CD4-positive, alpha-beta T cell (primary cell): ENCODE measurements around the gene ADSS1. TPM values are rescaled to one million over a fixed set of nuclear protein-coding genes. Genes with fewer than 3 reads are reported as not detected.

Experiments used
- ATAC-seq: fragments of 200-7000 bp; cut with Tn5 transposase; one replicate; pipeline ENCODE4 v1.10.0; 2022; ENCODE audit warnings: mild to moderate bottlenecking; ENCODE audit not compliant: poor library complexity
- CTCF ChIA-PET: fragments of 350-600 bp; sonication (Branson Sonifier 250); formaldehyde crosslinking; loops from one replicate; lab custom pipeline; 2021; ENCODE audit warnings: antibody characterized with exemption, inconsistent platforms; lab: Charles Lee
- POLR2A ChIA-PET: fragments of 350-600 bp; sonication (Branson Sonifier 250); formaldehyde crosslinking; loops from one replicate; lab custom pipeline; 2021; ENCODE audit warnings: antibody characterized with exemption, inconsistent platforms; lab: Charles Lee
- DNase-seq, 14 experiments: peaks; one replicate each; pipeline ENCODE4 v3.0.0-alpha.2; 2013 to 2020; ENCODE audit warnings: mixed read lengths in 2 of 14
- H3K27ac ChIP-seq, 2 donors: one replicate each; pipeline versions ENCODE4 v1.5.1 to v1.7.0; 2013; ENCODE audit warnings: low read length in 2 of 2, low read depth in 1 of 2, mild to moderate bottlenecking in 1 of 2
- H3K27me3 ChIP-seq, 2 experiments: 1 replicate in 1 of 2; 2 replicates in 1 of 2; pipeline versions ENCODE4 v1.6.1 to v1.7.0; 2013; ENCODE audit warnings: low read length in 2 of 2, control low read depth in 1 of 2, mild to moderate bottlenecking in 1 of 2, moderate library complexity in 1 of 2; ENCODE audit not compliant: insufficient read depth in 2 of 2, control insufficient read depth in 1 of 2
- H3K36me3 ChIP-seq: one replicate; pipeline ENCODE4 v1.6.1; 2013; ENCODE audit warnings: low read length, control low read depth; ENCODE audit not compliant: insufficient read depth
- H3K4me1 ChIP-seq: one replicate; pipeline ENCODE4 v1.6.1; 2013; ENCODE audit warnings: low read length, control low read depth; ENCODE audit not compliant: insufficient read depth
- H3K4me3 ChIP-seq: one replicate; pipeline ENCODE4 v1.5.1; 2013; ENCODE audit warnings: mild to moderate bottlenecking, low read length, moderate library complexity
- H3K9me3 ChIP-seq, 2 experiments: 1 replicate in 1 of 2; 2 replicates in 1 of 2; pipeline versions ENCODE4 v1.6.1 to v1.7.0; 2013; ENCODE audit warnings: low read length in 2 of 2, mild to moderate bottlenecking in 2 of 2, control low read depth in 1 of 2, moderate library complexity in 1 of 2; ENCODE audit not compliant: control insufficient read depth in 1 of 2, insufficient read depth in 1 of 2
- H3K27ac Mint-ChIP-seq: one replicate; pipeline ENCODE4 v1.8.0; 2020; ENCODE audit warnings: mixed read lengths
- H3K27me3 Mint-ChIP-seq: one replicate; pipeline ENCODE4 v1.8.0; 2021; ENCODE audit warnings: mixed read lengths
- H3K36me3 Mint-ChIP-seq: one replicate; pipeline ENCODE4 v1.8.0; 2021; ENCODE audit warnings: low read depth, mixed read lengths
- H3K4me1 Mint-ChIP-seq: one replicate; pipeline ENCODE4 v1.8.0; 2021; ENCODE audit warnings: low read depth, mixed read lengths
- H3K4me3 Mint-ChIP-seq: one replicate; pipeline ENCODE4 v1.8.0; 2020; ENCODE audit warnings: mild to moderate bottlenecking, mixed read lengths
- H3K9me3 Mint-ChIP-seq: one replicate; pipeline ENCODE4 v1.8.0; 2020; ENCODE audit warnings: mixed read lengths
- intact Hi-C, 2 experiments: fragments of 100-400 bp; cut with DNase I in 1 of 2; cut with micrococcal nuclease in 1 of 2; formaldehyde crosslinking; loops; one replicate each; pipeline versions ENCODE4 v1.15.1 to v1.9.0; 2023 to 2025; cut with DNase I, micrococcal nuclease
- total RNA-seq, 174 experiments: library from RNA in 2 of 174; stranded (reverse) in 2 of 174; gene quantifications; one replicate each; pipeline ENCODE4 v1.2.3 and lab custom pipeline; 2021 to 2026
- TF ChIP-seq, protein P1 (sequence below): fragments of 200-600 bp; IDR thresholded peaks from one replicate; pipeline ENCODE4 v1.8.0; 2022; ENCODE audit warnings: antibody characterized with exemption, mild to moderate bottlenecking

The ADSS1 gene
- total RNA-seq, 2 experiments from 2014 or later = 2.0 to 2.7 TPM

DNA sequence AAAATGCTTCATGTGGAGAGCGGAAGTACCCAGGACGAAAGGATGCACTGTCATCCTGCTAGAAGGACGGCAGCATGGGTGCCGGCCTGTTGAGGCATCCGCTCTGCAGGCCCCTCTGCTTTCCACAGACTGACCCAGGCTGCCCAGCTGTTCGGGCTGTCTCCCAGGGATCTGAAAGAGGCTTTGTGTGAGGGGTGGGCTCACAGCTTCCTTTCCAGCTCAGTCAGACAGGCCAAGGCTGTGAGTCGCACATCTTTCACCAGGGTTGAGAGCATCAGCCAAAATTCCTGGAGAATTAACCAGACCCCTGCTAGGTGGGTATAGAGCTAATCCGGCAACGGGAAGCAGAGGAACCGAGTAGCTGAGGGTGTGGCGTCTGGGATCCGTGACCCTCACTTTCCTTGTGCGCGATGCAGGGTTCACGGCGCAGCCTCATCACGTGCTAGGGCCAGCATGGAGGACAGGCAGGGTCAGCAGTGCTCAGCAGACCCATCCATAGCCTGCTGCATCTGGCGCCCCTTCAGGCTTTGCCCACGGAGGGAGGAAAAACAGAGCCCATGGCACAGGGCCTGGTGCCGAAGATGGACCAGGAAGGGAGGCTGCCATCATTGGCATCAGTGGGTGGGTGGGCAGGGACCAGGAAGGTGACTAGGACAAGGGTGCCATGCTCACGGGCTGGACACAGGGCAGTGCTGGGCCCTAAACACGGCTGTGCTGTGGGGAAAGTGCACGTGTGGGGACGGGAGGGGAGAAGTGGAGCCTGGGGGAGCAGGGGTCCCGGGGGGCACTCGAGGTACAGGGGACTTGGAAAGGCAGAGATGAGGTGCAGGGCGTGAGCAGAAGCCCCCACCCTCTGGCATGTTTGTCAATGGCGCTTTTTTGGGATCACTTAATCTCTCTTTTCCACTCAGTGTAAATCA, 19.7 kb downstream of the ADSS1 start:
- TF ChIP-seq, protein P1, sequence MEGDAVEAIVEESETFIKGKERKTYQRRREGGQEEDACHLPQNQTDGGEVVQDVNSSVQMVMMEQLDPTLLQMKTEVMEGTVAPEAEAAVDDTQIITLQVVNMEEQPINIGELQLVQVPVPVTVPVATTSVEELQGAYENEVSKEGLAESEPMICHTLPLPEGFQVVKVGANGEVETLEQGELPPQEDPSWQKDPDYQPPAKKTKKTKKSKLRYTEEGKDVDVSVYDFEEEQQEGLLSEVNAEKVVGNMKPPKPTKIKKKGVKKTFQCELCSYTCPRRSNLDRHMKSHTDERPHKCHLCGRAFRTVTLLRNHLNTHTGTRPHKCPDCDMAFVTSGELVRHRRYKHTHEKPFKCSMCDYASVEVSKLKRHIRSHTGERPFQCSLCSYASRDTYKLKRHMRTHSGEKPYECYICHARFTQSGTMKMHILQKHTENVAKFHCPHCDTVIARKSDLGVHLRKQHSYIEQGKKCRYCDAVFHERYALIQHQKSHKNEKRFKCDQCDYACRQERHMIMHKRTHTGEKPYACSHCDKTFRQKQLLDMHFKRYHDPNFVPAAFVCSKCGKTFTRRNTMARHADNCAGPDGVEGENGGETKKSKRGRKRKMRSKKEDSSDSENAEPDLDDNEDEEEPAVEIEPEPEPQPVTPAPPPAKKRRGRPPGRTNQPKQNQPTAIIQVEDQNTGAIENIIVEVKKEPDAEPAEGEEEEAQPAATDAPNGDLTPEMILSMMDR = no peak
- H3K4me1 Mint-ChIP-seq = no peaks in the 10 kb centered on the region
- CTCF ChIA-PET = no interaction called here
- DNase-seq (no peak), ATAC-seq (no peak)
- POLR2A ChIA-PET = no interaction called here
- no peaks in the 10 kb centered on the region for H3K36me3 ChIP-seq
- H3K4me3 Mint-ChIP-seq = no peak overlapping the region
- H3K27me3 ChIP-seq = no peaks in the 10 kb centered on the region
- intact Hi-C loops = no loop called here
- H3K9me3 ChIP-seq = no peaks in the 10 kb centered on the region
- H3K9me3 Mint-ChIP-seq = no peaks in the 10 kb centered on the region
- no peak overlapping the region for H3K27ac Mint-ChIP-seq
- H3K27me3 Mint-ChIP-seq = no peaks in the 10 kb centered on the region
- peaks cover 7% of the 10 kb centered on the region for H3K4me1 ChIP-seq
- no peaks in the 10 kb centered on the region for H3K36me3 Mint-ChIP-seq
- H3K4me3 ChIP-seq = no peak overlapping the region
- no peak overlapping the region for H3K27ac ChIP-seq

GRCh38 chr14:104744484-104744883, 20.5 kb downstream of the ADSS1 start:
- TF ChIP-seq, protein P1 = no peak
- Mint-ChIP-seq H3K9me3 (no peaks in the 10 kb centered on the region), H3K27ac (no peak overlapping the region), H3K4me3 (no peak overlapping the region), H3K27me3 (no peaks in the 10 kb centered on the region), H3K4me1 (no peaks in the 10 kb centered on the region), H3K36me3 (no peaks in the 10 kb centered on the region)
- intact Hi-C loops = no loop called here
- CTCF ChIA-PET = no interaction called here
- POLR2A ChIA-PET = no interaction called here
- no peak for ATAC-seq
- H3K27ac ChIP-seq = no peak overlapping the region
- no peaks in the 10 kb centered on the region for H3K36me3 ChIP-seq
- peaks cover 7% of the 10 kb centered on the region for H3K4me1 ChIP-seq
- H3K27me3 ChIP-seq = no peaks in the 10 kb centered on the region
- H3K4me3 ChIP-seq = no peak overlapping the region
- no peak for DNase-seq
- H3K9me3 ChIP-seq = no peaks in the 10 kb centered on the region

DNA sequence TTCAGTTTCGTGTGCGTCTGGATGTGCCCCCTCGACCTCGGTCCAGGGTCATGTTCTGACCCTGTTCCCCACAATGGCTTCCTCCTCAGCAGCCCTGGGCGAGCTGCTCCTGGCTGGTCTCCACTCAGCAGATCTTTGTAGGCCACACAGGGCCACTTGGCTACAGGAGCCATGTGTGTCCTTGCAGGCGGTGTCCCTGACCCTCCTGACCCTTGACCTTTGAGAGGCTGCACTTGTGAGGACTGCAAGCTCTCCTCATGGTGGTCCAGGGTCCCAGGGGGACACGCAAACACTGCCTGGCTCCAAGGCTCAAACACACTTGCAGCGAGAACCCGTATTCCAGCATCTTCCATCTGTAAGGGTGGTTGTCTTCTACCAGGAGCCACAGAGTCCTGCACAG, 21.4 kb downstream of the ADSS1 start:
- Mint-ChIP-seq H3K36me3 (no peaks in the 10 kb centered on the region), H3K4me1 (no peaks in the 10 kb centered on the region), H3K9me3 (no peaks in the 10 kb centered on the region), H3K27me3 (no peaks in the 10 kb centered on the region), H3K4me3 (no peak overlapping the region), H3K27ac (no peak overlapping the region)
- no peaks in the 10 kb centered on the region for H3K9me3 ChIP-seq
- ATAC-seq = no peak
- H3K36me3 ChIP-seq = no peaks in the 10 kb centered on the region
- H3K4me1 ChIP-seq = peaks cover 7% of the 10 kb centered on the region
- intact Hi-C loops = no loop called here
- ChIA-PET CTCF (no interaction called here), POLR2A (no interaction called here)
- no peaks in the 10 kb centered on the region for H3K27me3 ChIP-seq
- DNase-seq = no peak
- H3K4me3 ChIP-seq = no peak overlapping the region
- TF ChIP-seq, protein P1 = no peak
- H3K27ac ChIP-seq = no peak overlapping the region
